DOHH2 (cell line): Measurements from ENCODE around the gene SULT2B1.

Experiments used
- H3F3A ChIP-seq: fragments of 200-600 bp; sonication (generic), shearing (Covaris generic); 2 replicates; pipeline ENCODE4 v1.6.0; 2016; ENCODE audit warnings: antibody characterized with exemption, mild to moderate bottlenecking; ENCODE audit not compliant: control insufficient read depth, insufficient read depth
- H3K27ac ChIP-seq: fragments of 200-600 bp; sonication (generic); 2 replicates; pipeline ENCODE4 v1.5.1; 2014; ENCODE audit warnings: low read depth, mild to moderate bottlenecking, low read length, moderate library complexity
- H3K27me3 ChIP-seq: fragments of 200-600 bp; sonication (generic); 2 replicates; pipeline ENCODE4 v1.6.1; 2014; ENCODE audit warnings: mild to moderate bottlenecking, low read length, mixed read lengths; ENCODE audit not compliant: control insufficient read depth
- H3K36me3 ChIP-seq: fragments of 200-600 bp; sonication (generic); 2 replicates; pipeline ENCODE4 v1.6.1; 2014; ENCODE audit warnings: mild to moderate bottlenecking, low read length, moderate library complexity, mixed read lengths; ENCODE audit not compliant: control insufficient read depth
- H3K4me1 ChIP-seq: fragments of 200-600 bp; sonication (generic); 2 replicates; pipeline ENCODE4 v1.6.1; 2014; ENCODE audit warnings: mild to moderate bottlenecking, low read length, mixed read lengths; ENCODE audit not compliant: control insufficient read depth
- H3K4me2 ChIP-seq: fragments of 200-600 bp; sonication (generic); 2 replicates; pipeline ENCODE4 v1.6.0; 2014; ENCODE audit warnings: mild to moderate bottlenecking, low read length, moderate library complexity
- H3K4me3 ChIP-seq: fragments of 200-600 bp; sonication (generic); 2 replicates; pipeline ENCODE4 v1.5.1; 2014; ENCODE audit warnings: mild to moderate bottlenecking, low read length, mixed read lengths
- H3K79me2 ChIP-seq: fragments of 200-600 bp; sonication (generic); 2 replicates; pipeline ENCODE4 v1.6.1; 2014; ENCODE audit warnings: mild to moderate bottlenecking, low read length, mixed read lengths; ENCODE audit not compliant: control insufficient read depth
- H3K9me2 ChIP-seq: fragments of 200-600 bp; sonication (generic); replicated peaks from 2 replicates; pipeline ENCODE4 v1.6.1; 2014; ENCODE audit warnings: mild to moderate bottlenecking, low read length, mixed read lengths; ENCODE audit not compliant: control insufficient read depth
- H3K9me3 ChIP-seq: fragments of 200-600 bp; sonication (generic); 2 replicates; pipeline ENCODE4 v1.6.1; 2014; ENCODE audit warnings: antibody characterized with exemption, low read length, mixed read lengths; ENCODE audit not compliant: control insufficient read depth, insufficient read depth
- H4K20me1 ChIP-seq: fragments of 200-600 bp; sonication (generic); 2 replicates; pipeline ENCODE4 v1.6.0; 2014; ENCODE audit warnings: low read depth, mild to moderate bottlenecking, antibody characterized with exemption, low read length, moderate library complexity; ENCODE audit not compliant: control insufficient read depth, insufficient read depth
- EZH2phosphoT487 ChIP-seq: fragments of 200-600 bp; sonication (generic); IDR thresholded peaks from 2 replicates; pipeline ENCODE4 v1.6.1; 2017; ENCODE audit warnings: borderline replicate concordance, mild to moderate bottlenecking, antibody characterized with exemption, low read length, moderate library complexity, mixed read lengths
- TF ChIP-seq, protein P1 (sequence below): fragments of 200-600 bp; sonication (generic); IDR thresholded peaks from one replicate; pipeline ENCODE4 v1.5.1; 2014; ENCODE audit warnings: antibody characterized with exemption, mild to moderate bottlenecking, low read depth, low read length; ENCODE audit not compliant: poor library complexity, severe bottlenecking

The SULT2B1 gene

GRCh38 chr19:48627201-48627864 is 75.4 kb downstream of the SULT2B1 start:
- no peaks in the 10 kb centered on the region for H4K20me1 ChIP-seq
- H3F3A ChIP-seq: peaks cover 2% of the 10 kb centered on the region
- peaks cover 20% of the 10 kb centered on the region for H3K79me2 ChIP-seq
- H3K4me1 ChIP-seq: peaks cover 16% of the 10 kb centered on the region
- peaks cover 32% of the 10 kb centered on the region for H3K36me3 ChIP-seq
- no peak overlapping the region for H3K4me3 ChIP-seq
- no peaks in the 10 kb centered on the region for H3K9me2 ChIP-seq
- no peak overlapping the region for H3K4me2 ChIP-seq
- no peaks in the 10 kb centered on the region for H3K9me3 ChIP-seq
- no peaks in the 10 kb centered on the region for H3K27me3 ChIP-seq
- no peak overlapping the region for H3K27ac ChIP-seq
- TF ChIP-seq, protein P1, sequence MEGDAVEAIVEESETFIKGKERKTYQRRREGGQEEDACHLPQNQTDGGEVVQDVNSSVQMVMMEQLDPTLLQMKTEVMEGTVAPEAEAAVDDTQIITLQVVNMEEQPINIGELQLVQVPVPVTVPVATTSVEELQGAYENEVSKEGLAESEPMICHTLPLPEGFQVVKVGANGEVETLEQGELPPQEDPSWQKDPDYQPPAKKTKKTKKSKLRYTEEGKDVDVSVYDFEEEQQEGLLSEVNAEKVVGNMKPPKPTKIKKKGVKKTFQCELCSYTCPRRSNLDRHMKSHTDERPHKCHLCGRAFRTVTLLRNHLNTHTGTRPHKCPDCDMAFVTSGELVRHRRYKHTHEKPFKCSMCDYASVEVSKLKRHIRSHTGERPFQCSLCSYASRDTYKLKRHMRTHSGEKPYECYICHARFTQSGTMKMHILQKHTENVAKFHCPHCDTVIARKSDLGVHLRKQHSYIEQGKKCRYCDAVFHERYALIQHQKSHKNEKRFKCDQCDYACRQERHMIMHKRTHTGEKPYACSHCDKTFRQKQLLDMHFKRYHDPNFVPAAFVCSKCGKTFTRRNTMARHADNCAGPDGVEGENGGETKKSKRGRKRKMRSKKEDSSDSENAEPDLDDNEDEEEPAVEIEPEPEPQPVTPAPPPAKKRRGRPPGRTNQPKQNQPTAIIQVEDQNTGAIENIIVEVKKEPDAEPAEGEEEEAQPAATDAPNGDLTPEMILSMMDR: no peak
- no peak for TF ChIP-seq EZH2phosphoT487

GRCh38 chr19:48627865-48628314 is 75.9 kb downstream of the SULT2B1 start:
- TF ChIP-seq, protein P1: no peak
- TF ChIP-seq EZH2phosphoT487: no peak
- peaks cover 18% of the 10 kb centered on the region for H3K4me1 ChIP-seq

DNA sequence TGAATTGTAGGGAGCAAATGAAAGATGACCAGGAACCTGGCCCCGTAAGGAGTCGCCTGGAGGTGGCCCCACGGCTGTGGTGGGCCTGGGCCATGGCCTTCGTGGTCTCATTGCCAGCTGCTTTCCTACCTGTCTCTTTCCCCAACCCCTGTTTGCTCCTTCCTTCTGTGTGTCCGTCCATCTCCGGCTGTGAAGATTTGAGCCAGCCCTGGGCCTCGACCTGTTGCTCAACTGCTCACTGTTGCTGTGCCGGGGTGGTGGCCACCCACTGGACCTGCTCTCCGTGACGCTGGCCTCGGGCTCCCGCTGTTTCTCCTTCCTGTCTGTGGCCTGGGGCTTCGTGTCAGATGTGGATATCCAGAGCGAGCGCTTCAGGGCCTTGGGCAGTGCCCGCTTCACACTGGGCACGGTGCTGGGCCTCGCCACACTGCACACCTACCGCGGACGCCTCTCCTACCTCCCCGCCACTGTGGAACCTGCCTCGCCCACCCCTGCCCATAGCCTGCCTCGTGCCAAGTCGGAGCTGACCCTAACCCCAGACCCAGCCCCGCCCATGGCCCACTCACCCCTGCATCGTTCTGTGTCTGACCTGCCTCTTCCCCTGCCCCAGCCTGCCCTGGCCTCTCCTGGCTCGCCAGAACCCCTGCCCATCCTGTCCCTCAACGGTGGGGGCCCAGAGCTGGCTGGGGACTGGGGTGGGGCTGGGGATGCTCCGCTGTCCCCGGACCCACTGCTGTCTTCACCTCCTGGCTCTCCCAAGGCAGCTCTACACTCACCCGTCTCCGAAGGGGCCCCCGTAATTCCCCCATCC is 76.7 kb downstream of the SULT2B1 start:
- H3F3A ChIP-seq: peaks cover 4% of the 10 kb centered on the region; the same call in 1 of the 2 replicates
- peaks cover 39% of the 10 kb centered on the region for H3K36me3 ChIP-seq
- TF ChIP-seq EZH2phosphoT487: no peak
- TF ChIP-seq, protein P1: no peak
- no peaks in the 10 kb centered on the region for H3K9me3 ChIP-seq
- no peak overlapping the region for H3K4me3 ChIP-seq
- no peaks in the 10 kb centered on the region for H3K9me2 ChIP-seq
- no peaks in the 10 kb centered on the region for H4K20me1 ChIP-seq
- no peaks in the 10 kb centered on the region for H3K27me3 ChIP-seq
- H3K4me1 ChIP-seq: peaks cover 20% of the 10 kb centered on the region
- H3K4me2 ChIP-seq: no peak overlapping the region
- H3K27ac ChIP-seq: no peak overlapping the region
- peaks cover 20% of the 10 kb centered on the region for H3K79me2 ChIP-seq

More at GRCh38 chr19:48627865-48628314, 75.9 kb downstream of the SULT2B1 start:
- no peak overlapping the region for H3K27ac ChIP-seq
- H4K20me1 ChIP-seq: no peaks in the 10 kb centered on the region
- no peaks in the 10 kb centered on the region for H3K9me2 ChIP-seq
- H3K79me2 ChIP-seq: peaks cover 20% of the 10 kb centered on the region
- H3K4me3 ChIP-seq: no peak overlapping the region
- H3K9me3 ChIP-seq: no peaks in the 10 kb centered on the region
- no peaks in the 10 kb centered on the region for H3K27me3 ChIP-seq
- peaks cover 4% of the 10 kb centered on the region; the same call in 1 of the 2 replicates for H3F3A ChIP-seq
- H3K4me2 ChIP-seq: no peak overlapping the region
- H3K36me3 ChIP-seq: peaks cover 36% of the 10 kb centered on the region
